ENCODE measurements around the gene SWT1.

Gene SWT1

DNA sequence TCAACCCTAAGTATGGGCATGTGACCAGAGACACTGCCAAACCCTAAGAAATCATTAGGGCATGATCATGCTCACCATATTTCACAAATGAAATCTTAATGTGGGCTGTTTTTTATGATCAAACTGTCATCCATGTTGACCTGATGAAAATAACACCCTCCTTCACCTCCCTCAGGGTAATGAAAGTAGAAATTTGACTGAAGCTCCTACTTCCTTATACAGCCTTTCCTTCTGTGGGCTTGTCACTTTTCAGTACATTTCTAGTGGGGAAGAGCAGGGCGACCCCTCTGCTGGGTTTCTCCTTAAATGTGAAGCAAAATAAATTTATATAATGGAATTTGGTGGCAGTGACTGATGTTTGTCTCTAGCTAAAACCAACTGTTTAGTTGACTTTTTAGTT lies 134.2 kb downstream of the SWT1 start:
- TF ChIP-seq, protein P1, sequence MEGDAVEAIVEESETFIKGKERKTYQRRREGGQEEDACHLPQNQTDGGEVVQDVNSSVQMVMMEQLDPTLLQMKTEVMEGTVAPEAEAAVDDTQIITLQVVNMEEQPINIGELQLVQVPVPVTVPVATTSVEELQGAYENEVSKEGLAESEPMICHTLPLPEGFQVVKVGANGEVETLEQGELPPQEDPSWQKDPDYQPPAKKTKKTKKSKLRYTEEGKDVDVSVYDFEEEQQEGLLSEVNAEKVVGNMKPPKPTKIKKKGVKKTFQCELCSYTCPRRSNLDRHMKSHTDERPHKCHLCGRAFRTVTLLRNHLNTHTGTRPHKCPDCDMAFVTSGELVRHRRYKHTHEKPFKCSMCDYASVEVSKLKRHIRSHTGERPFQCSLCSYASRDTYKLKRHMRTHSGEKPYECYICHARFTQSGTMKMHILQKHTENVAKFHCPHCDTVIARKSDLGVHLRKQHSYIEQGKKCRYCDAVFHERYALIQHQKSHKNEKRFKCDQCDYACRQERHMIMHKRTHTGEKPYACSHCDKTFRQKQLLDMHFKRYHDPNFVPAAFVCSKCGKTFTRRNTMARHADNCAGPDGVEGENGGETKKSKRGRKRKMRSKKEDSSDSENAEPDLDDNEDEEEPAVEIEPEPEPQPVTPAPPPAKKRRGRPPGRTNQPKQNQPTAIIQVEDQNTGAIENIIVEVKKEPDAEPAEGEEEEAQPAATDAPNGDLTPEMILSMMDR (IDR thresholded peaks at IDR 0.05; ENCODE audit: control extremely low read depth, extremely low read depth, low read depth, missing control alignments), result no peak
- CTCF ChIA-PET, result interaction anchor here (1.0 to 1.2 kb wide), 2 partner anchors 11 to 121 kb away, joined by 3 to 4 read pairs; no protein-coding TSS in a partner anchor
- POLR2A ChIA-PET, result interaction anchor here (0.7 kb wide), 1 partner anchor 10 kb away, joined by 3 read pairs; no protein-coding TSS in a partner anchor
- no peak for DNase-seq (ENCODE audit: extremely low spot score)

GRCh38 chr1:185291652-185292051 lies 134.7 kb downstream of the SWT1 start:
- TF ChIP-seq, protein P1 (IDR thresholded peaks at IDR 0.05; ENCODE audit: control extremely low read depth, extremely low read depth, low read depth, missing control alignments), result no peak
- POLR2A ChIA-PET, result interaction anchor here (0.7 kb wide), 2 partner anchors 11 to 432 kb away, joined by 3 to 7 read pairs; no protein-coding TSS in a partner anchor
- CTCF ChIA-PET, result interaction anchor here (1.0 to 1.1 kb wide), 2 partner anchors 11 to 305 kb away, joined by 3 to 4 read pairs; no protein-coding TSS in a partner anchor
- no peak for DNase-seq (ENCODE audit: extremely low spot score)

DNA sequence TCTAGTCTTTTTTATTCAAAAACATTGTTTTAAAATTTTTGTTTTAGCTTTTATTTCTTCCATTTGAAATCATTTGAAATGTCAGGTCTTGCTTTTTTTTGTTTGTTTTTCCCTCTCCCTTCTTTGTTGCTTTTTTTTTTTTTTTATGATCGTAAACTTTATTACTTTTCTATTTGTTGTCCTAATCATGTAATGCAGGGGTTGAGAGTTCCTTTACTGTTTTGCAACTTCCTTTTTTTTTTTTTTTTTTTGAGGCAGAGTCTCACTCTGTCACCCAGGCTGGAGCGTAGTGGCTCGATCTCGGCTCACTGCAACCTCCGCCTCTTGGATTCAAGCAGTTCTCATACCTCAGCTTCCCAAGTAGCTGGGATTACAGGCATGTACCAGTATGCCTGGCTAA lies 135.3 kb downstream of the SWT1 start:
- POLR2A ChIA-PET, result interaction anchor here (0.7 kb wide), 2 partner anchors 432 to 512 kb away, joined by 6 to 7 read pairs; no protein-coding TSS in a partner anchor
- no peak for DNase-seq (ENCODE audit: extremely low spot score)
- CTCF ChIA-PET, result interaction anchor here (1.1 to 1.7 kb wide), 4 partner anchors 8 to 304 kb away, joined by 3 to 9 read pairs (median 4); no protein-coding TSS in a partner anchor
- TF ChIP-seq, protein P1 (IDR thresholded peaks at IDR 0.05; ENCODE audit: control extremely low read depth, extremely low read depth, low read depth, missing control alignments), result no peak

- TF ChIP-seq, protein P1 (IDR thresholded peaks at IDR 0.05; ENCODE audit: control extremely low read depth, extremely low read depth, low read depth, missing control alignments), result no peak
- DNase-seq (ENCODE audit: extremely low spot score), result no peak
- ChIA-PET CTCF (interaction anchor here (1.5 to 1.7 kb wide), 2 partner anchors 11 to 12 kb away, joined by 4 to 9 read pairs; no protein-coding TSS in a partner anchor), POLR2A (no interaction called here)
Measured at GRCh38 chr1:185293967-185294542, 137.1 kb downstream of the SWT1 start.

DNA sequence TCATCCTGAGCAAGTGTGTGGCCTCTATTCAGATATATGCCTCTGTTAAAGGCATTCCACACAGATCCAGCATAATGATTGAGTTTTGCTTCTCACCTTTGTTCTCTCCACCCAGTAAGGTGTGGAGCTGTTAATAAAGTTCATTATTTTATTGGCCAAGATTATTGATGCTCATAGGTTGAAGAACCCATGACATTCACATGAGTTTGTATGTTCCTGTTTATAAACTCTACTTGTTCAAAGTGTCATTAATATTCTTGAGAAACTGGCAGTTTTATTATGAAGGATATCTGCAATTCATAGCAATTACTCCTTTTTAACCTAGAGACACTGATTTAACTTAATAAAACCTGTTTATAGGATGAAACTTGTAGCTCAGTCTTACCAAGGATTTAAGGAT lies 138.1 kb downstream of the SWT1 start:
- no peak for DNase-seq (ENCODE audit: extremely low spot score)
- CTCF ChIA-PET, result interaction anchor here (0.9 kb wide), 1 partner anchor 301 kb away, joined by 3 read pairs; no protein-coding TSS in a partner anchor
- TF ChIP-seq, protein P1 (IDR thresholded peaks at IDR 0.05; ENCODE audit: control extremely low read depth, extremely low read depth, low read depth, missing control alignments), result no peak
- POLR2A ChIA-PET, result interaction anchor here (0.6 kb wide), 1 partner anchor 26 kb away, joined by 3 read pairs; no protein-coding TSS in a partner anchor

DNA sequence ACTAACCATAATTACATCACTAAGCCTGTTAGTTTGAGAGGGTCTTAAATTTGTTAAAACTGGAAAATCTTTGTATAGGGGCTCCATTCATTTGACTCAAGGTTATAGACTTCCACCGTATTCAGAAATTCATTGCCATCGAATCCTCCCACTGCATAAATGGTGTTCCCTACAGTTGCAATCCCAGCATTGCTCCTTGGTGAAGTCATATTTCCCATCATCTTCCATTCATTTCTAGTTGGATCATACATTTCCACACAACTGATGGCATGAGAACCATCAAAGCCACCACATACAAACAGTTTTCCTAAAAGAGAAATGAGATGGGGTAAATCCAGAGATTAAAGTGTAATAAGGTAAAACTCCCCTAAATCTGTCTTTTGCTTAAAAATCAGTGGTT lies 141.0 kb downstream of the SWT1 start:
- POLR2A ChIA-PET, result no interaction called here
- TF ChIP-seq, protein P1 (IDR thresholded peaks at IDR 0.05; ENCODE audit: control extremely low read depth, extremely low read depth, low read depth, missing control alignments), result no peak
- CTCF ChIA-PET, result interaction anchor here (1.5 to 2.3 kb wide), 3 partner anchors 9 to 19 kb away, joined by 3 to 8 read pairs (median 4); partner anchors contain the start of gene IVNS1ABP
- DNase-seq (ENCODE audit: extremely low spot score), result no peak
